Skeletal muscle tissue (tissue), 4 donors: ENCODE data around the gene GOLGA6A. TPM values are rescaled to one million over a fixed set of nuclear protein-coding genes. Genes with fewer than 3 reads are reported as not detected.
"Not testable (repeated sequence)": the region's sequence is repeated elsewhere in the genome, so short reads cannot be mapped to it uniquely, and the experiment has no call there.

ENCODE experiments used
- H3K27ac ChIP-seq: one replicate; pipeline ENCODE4 v1.7.0; 2013; ENCODE audit warnings: mild to moderate bottlenecking, low read depth, low read length, inconsistent platforms
- H3K27me3 ChIP-seq, 3 donors: one replicate each; pipeline ENCODE4 v1.7.0; 2013; ENCODE audit warnings: low read length in 3 of 3; ENCODE audit not compliant: control insufficient read depth in 3 of 3, insufficient read depth in 3 of 3
- H3K36me3 ChIP-seq, 3 donors: one replicate each; pipeline ENCODE4 v1.7.0; 2013; ENCODE audit warnings: low read length in 3 of 3; ENCODE audit not compliant: control insufficient read depth in 3 of 3, insufficient read depth in 3 of 3
- H3K4me1 ChIP-seq, 3 donors: one replicate each; pipeline ENCODE4 v1.7.0; 2013; ENCODE audit warnings: low read length in 3 of 3, mild to moderate bottlenecking in 3 of 3; ENCODE audit not compliant: control insufficient read depth in 3 of 3, insufficient read depth in 3 of 3
- H3K4me3 ChIP-seq, 3 donors: one replicate each; pipeline ENCODE4 v1.7.0; 2013; ENCODE audit warnings: low read length in 3 of 3
- H3K9ac ChIP-seq, 3 donors: one replicate each; pipeline ENCODE4 v1.7.0; 2013; ENCODE audit warnings: low read length in 3 of 3, mild to moderate bottlenecking in 3 of 3, moderate library complexity in 2 of 3, low read depth in 1 of 3
- H3K9me3 ChIP-seq, 3 donors: one replicate each; pipeline ENCODE4 v1.7.0; 2013; ENCODE audit warnings: low read length in 3 of 3; ENCODE audit not compliant: control insufficient read depth in 3 of 3
- total RNA-seq: library from RNA; depleted of rRNA; stranded (reverse); fragments of >200 nt; gene quantifications from one replicate; pipeline ENCODE4 v1.2.3, GENCODE V29; 2014
- donor health status: Osteomylitis.

GOLGA6A gene
- total RNA-seq, 1 donor from 2014 or later = 1.0 TPM

GRCh38 chr15:74065684-74066411 lies 16.5 kb downstream of the GOLGA6A start:
- not testable (repeated sequence) for H3K27ac ChIP-seq, H3K36me3 ChIP-seq, H3K4me1 ChIP-seq, H3K27me3 ChIP-seq, H3K9me3 ChIP-seq, H3K4me3 ChIP-seq, H3K9ac ChIP-seq

GRCh38 chr15:74064822-74065221 lies 17.5 kb downstream of the GOLGA6A start:
- not testable (repeated sequence) for H3K36me3 ChIP-seq, H3K4me3 ChIP-seq, H3K4me1 ChIP-seq, H3K9ac ChIP-seq, H3K27me3 ChIP-seq, H3K27ac ChIP-seq, H3K9me3 ChIP-seq

GRCh38 chr15:74064183-74064582 lies 18.2 kb downstream of the GOLGA6A start:
- H3K4me1 ChIP-seq, H3K27ac ChIP-seq, H3K36me3 ChIP-seq, H3K4me3 ChIP-seq, H3K9me3 ChIP-seq, H3K9ac ChIP-seq, H3K27me3 ChIP-seq: not testable (repeated sequence)

- H3K27me3 ChIP-seq, H3K27ac ChIP-seq, H3K4me3 ChIP-seq, H3K9ac ChIP-seq, H3K4me1 ChIP-seq, H3K36me3 ChIP-seq, H3K9me3 ChIP-seq: not testable (repeated sequence)
Measured at GRCh38 chr15:74063425-74064146, 18.8 kb downstream of the GOLGA6A start.

GRCh38 chr15:74062671-74063070 lies 19.7 kb downstream of the GOLGA6A start:
- Histone ChIP-seq H3K27ac (no peak overlapping the region), H3K4me1 (no peaks in the 10 kb centered on the region), H3K36me3 (no peaks in the 10 kb centered on the region), H3K27me3 (peaks cover 0 to 4% (median 0%) of the 10 kb centered on the region in 3 donors), H3K9me3 (no peaks in the 10 kb centered on the region), H3K9ac (no peak overlapping the region), H3K4me3 (no peak overlapping the region)

GRCh38 chr15:74062236-74062635 lies 20.1 kb downstream of the GOLGA6A start:
- no peak overlapping the region for H3K4me3 ChIP-seq
- peaks cover 0 to 4% (median 0%) of the 10 kb centered on the region in 3 donors for H3K27me3 ChIP-seq
- no peak overlapping the region for H3K9ac ChIP-seq
- H3K36me3 ChIP-seq = no peaks in the 10 kb centered on the region
- no peaks in the 10 kb centered on the region for H3K9me3 ChIP-seq
- H3K27ac ChIP-seq = no peak overlapping the region
- no peaks in the 10 kb centered on the region for H3K4me1 ChIP-seq

GRCh38 chr15:74060251-74060650 lies 22.1 kb downstream of the GOLGA6A start:
- H3K4me3 ChIP-seq = no peak overlapping the region
- no peaks in the 10 kb centered on the region for H3K9me3 ChIP-seq
- H3K4me1 ChIP-seq = no peaks in the 10 kb centered on the region
- no peak overlapping the region for H3K27ac ChIP-seq
- H3K9ac ChIP-seq = no peak overlapping the region
- no peaks in the 10 kb centered on the region for H3K36me3 ChIP-seq
- H3K27me3 ChIP-seq = peaks cover 0 to 4% (median 0%) of the 10 kb centered on the region in 3 donors

- H3K9ac ChIP-seq, H3K36me3 ChIP-seq, H3K27ac ChIP-seq, H3K9me3 ChIP-seq, H3K4me1 ChIP-seq, H3K4me3 ChIP-seq, H3K27me3 ChIP-seq: not testable (repeated sequence)
Measured at GRCh38 chr15:74059050-74059833, 23.1 kb downstream of the GOLGA6A start.

- H3K27me3 ChIP-seq, H3K36me3 ChIP-seq, H3K4me3 ChIP-seq, H3K27ac ChIP-seq, H3K9ac ChIP-seq, H3K9me3 ChIP-seq: not testable (repeated sequence)
- peaks cover 16 to 18% (median 17%) of the 10 kb centered on the region in 3 donors for H3K4me1 ChIP-seq
Measured at GRCh38 chr15:74056330-74056729, 26.0 kb downstream of the GOLGA6A start.

- H3K27me3 ChIP-seq = no peaks in the 10 kb centered on the region
- H3K9me3 ChIP-seq = no peaks in the 10 kb centered on the region
- no peak overlapping the region for H3K4me3 ChIP-seq
- H3K36me3 ChIP-seq = no peaks in the 10 kb centered on the region
- no peak overlapping the region for H3K27ac ChIP-seq
- H3K4me1 ChIP-seq = peaks cover 20% of the 10 kb centered on the region in 3 donors
- H3K9ac ChIP-seq = no peak overlapping the region
Measured at GRCh38 chr15:74055804-74056203, 26.5 kb downstream of the GOLGA6A start.
